ENCODE data around the gene CD3G.
"Not testable (repeated sequence)": the region's sequence is repeated elsewhere in the genome, so short reads cannot be mapped to it uniquely, and the experiment has no call there.

DNA sequence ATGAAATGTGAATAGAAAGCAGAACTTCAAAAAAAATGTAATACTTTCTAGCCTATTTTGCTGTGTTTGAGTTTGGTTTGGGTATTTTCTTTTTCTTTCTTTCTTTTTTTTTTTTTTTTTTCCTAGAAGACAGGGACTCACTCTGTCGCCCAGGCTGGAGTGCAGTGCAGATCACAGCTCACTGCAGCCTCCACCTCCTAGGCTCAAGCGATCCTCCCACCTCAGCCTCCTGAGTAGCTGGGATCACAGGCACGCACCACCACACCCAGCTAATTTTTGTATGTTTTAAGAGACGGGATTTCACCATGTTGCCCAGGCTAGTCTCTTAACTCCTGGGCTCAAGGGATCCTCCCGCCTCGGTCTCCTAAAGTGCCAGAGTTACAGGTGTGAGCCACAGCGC is 58.5 kb downstream of the CD3G start:
- not testable (repeated sequence) for TF ChIP-seq RFX5 (IDR thresholded peaks at IDR 0.05; ENCODE audit: borderline replicate concordance, low read depth, low read length); POLR2AphosphoS5 (IDR thresholded peaks at IDR 0.05; ENCODE audit: low read depth, low read length); SIN3A (conservative IDR thresholded peaks at IDR 0.05 in 1 of 2, IDR thresholded peaks at IDR 0.05 in 1 of 2; ENCODE audit: low read depth in 1 of 2, low read length in 2 of 2); CEBPB (IDR thresholded peaks at IDR 0.05; ENCODE audit: low read depth, low read length); POLR2A (IDR thresholded peaks at IDR 0.05; ENCODE audit: control extremely low read depth in 1 of 2, low read depth in 2 of 2, low read length in 2 of 2); EP300 (IDR thresholded peaks at IDR 0.05; ENCODE audit: borderline replicate concordance in 1 of 2, low read depth in 2 of 2, low read length in 2 of 2)
- TF ChIP-seq, protein P1, sequence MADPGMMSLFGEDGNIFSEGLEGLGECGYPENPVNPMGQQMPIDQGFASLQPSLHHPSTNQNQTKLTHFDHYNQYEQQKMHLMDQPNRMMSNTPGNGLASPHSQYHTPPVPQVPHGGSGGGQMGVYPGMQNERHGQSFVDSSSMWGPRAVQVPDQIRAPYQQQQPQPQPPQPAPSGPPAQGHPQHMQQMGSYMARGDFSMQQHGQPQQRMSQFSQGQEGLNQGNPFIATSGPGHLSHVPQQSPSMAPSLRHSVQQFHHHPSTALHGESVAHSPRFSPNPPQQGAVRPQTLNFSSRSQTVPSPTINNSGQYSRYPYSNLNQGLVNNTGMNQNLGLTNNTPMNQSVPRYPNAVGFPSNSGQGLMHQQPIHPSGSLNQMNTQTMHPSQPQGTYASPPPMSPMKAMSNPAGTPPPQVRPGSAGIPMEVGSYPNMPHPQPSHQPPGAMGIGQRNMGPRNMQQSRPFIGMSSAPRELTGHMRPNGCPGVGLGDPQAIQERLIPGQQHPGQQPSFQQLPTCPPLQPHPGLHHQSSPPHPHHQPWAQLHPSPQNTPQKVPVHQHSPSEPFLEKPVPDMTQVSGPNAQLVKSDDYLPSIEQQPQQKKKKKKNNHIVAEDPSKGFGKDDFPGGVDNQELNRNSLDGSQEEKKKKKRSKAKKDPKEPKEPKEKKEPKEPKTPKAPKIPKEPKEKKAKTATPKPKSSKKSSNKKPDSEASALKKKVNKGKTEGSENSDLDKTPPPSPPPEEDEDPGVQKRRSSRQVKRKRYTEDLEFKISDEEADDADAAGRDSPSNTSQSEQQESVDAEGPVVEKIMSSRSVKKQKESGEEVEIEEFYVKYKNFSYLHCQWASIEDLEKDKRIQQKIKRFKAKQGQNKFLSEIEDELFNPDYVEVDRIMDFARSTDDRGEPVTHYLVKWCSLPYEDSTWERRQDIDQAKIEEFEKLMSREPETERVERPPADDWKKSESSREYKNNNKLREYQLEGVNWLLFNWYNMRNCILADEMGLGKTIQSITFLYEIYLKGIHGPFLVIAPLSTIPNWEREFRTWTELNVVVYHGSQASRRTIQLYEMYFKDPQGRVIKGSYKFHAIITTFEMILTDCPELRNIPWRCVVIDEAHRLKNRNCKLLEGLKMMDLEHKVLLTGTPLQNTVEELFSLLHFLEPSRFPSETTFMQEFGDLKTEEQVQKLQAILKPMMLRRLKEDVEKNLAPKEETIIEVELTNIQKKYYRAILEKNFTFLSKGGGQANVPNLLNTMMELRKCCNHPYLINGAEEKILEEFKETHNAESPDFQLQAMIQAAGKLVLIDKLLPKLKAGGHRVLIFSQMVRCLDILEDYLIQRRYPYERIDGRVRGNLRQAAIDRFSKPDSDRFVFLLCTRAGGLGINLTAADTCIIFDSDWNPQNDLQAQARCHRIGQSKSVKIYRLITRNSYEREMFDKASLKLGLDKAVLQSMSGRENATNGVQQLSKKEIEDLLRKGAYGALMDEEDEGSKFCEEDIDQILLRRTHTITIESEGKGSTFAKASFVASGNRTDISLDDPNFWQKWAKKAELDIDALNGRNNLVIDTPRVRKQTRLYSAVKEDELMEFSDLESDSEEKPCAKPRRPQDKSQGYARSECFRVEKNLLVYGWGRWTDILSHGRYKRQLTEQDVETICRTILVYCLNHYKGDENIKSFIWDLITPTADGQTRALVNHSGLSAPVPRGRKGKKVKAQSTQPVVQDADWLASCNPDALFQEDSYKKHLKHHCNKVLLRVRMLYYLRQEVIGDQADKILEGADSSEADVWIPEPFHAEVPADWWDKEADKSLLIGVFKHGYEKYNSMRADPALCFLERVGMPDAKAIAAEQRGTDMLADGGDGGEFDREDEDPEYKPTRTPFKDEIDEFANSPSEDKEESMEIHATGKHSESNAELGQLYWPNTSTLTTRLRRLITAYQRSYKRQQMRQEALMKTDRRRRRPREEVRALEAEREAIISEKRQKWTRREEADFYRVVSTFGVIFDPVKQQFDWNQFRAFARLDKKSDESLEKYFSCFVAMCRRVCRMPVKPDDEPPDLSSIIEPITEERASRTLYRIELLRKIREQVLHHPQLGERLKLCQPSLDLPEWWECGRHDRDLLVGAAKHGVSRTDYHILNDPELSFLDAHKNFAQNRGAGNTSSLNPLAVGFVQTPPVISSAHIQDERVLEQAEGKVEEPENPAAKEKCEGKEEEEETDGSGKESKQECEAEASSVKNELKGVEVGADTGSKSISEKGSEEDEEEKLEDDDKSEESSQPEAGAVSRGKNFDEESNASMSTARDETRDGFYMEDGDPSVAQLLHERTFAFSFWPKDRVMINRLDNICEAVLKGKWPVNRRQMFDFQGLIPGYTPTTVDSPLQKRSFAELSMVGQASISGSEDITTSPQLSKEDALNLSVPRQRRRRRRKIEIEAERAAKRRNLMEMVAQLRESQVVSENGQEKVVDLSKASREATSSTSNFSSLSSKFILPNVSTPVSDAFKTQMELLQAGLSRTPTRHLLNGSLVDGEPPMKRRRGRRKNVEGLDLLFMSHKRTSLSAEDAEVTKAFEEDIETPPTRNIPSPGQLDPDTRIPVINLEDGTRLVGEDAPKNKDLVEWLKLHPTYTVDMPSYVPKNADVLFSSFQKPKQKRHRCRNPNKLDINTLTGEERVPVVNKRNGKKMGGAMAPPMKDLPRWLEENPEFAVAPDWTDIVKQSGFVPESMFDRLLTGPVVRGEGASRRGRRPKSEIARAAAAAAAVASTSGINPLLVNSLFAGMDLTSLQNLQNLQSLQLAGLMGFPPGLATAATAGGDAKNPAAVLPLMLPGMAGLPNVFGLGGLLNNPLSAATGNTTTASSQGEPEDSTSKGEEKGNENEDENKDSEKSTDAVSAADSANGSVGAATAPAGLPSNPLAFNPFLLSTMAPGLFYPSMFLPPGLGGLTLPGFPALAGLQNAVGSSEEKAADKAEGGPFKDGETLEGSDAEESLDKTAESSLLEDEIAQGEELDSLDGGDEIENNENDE (IDR thresholded peaks at IDR 0.05; ENCODE audit: insufficient replicate concordance, low read length) = not testable (repeated sequence)
- TF ChIP-seq, protein P2, sequence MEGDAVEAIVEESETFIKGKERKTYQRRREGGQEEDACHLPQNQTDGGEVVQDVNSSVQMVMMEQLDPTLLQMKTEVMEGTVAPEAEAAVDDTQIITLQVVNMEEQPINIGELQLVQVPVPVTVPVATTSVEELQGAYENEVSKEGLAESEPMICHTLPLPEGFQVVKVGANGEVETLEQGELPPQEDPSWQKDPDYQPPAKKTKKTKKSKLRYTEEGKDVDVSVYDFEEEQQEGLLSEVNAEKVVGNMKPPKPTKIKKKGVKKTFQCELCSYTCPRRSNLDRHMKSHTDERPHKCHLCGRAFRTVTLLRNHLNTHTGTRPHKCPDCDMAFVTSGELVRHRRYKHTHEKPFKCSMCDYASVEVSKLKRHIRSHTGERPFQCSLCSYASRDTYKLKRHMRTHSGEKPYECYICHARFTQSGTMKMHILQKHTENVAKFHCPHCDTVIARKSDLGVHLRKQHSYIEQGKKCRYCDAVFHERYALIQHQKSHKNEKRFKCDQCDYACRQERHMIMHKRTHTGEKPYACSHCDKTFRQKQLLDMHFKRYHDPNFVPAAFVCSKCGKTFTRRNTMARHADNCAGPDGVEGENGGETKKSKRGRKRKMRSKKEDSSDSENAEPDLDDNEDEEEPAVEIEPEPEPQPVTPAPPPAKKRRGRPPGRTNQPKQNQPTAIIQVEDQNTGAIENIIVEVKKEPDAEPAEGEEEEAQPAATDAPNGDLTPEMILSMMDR (IDR thresholded peaks at IDR 0.05; ENCODE audit: control extremely low read depth in 1 of 3, insufficient read depth in 1 of 3, low read depth in 1 of 3, low read length in 3 of 3) = not testable (repeated sequence)
